ENCODE measurements around the gene DIAPH3.
"Not testable (repeated sequence)": the region's sequence is repeated elsewhere in the genome, so short reads cannot be mapped to it uniquely, and the experiment has no call there.

The DIAPH3 gene, protein sequence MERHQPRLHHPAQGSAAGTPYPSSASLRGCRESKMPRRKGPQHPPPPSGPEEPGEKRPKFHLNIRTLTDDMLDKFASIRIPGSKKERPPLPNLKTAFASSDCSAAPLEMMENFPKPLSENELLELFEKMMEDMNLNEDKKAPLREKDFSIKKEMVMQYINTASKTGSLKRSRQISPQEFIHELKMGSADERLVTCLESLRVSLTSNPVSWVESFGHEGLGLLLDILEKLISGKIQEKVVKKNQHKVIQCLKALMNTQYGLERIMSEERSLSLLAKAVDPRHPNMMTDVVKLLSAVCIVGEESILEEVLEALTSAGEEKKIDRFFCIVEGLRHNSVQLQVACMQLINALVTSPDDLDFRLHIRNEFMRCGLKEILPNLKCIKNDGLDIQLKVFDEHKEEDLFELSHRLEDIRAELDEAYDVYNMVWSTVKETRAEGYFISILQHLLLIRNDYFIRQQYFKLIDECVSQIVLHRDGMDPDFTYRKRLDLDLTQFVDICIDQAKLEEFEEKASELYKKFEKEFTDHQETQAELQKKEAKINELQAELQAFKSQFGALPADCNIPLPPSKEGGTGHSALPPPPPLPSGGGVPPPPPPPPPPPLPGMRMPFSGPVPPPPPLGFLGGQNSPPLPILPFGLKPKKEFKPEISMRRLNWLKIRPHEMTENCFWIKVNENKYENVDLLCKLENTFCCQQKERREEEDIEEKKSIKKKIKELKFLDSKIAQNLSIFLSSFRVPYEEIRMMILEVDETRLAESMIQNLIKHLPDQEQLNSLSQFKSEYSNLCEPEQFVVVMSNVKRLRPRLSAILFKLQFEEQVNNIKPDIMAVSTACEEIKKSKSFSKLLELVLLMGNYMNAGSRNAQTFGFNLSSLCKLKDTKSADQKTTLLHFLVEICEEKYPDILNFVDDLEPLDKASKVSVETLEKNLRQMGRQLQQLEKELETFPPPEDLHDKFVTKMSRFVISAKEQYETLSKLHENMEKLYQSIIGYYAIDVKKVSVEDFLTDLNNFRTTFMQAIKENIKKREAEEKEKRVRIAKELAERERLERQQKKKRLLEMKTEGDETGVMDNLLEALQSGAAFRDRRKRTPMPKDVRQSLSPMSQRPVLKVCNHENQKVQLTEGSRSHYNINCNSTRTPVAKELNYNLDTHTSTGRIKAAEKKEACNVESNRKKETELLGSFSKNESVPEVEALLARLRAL

DNA sequence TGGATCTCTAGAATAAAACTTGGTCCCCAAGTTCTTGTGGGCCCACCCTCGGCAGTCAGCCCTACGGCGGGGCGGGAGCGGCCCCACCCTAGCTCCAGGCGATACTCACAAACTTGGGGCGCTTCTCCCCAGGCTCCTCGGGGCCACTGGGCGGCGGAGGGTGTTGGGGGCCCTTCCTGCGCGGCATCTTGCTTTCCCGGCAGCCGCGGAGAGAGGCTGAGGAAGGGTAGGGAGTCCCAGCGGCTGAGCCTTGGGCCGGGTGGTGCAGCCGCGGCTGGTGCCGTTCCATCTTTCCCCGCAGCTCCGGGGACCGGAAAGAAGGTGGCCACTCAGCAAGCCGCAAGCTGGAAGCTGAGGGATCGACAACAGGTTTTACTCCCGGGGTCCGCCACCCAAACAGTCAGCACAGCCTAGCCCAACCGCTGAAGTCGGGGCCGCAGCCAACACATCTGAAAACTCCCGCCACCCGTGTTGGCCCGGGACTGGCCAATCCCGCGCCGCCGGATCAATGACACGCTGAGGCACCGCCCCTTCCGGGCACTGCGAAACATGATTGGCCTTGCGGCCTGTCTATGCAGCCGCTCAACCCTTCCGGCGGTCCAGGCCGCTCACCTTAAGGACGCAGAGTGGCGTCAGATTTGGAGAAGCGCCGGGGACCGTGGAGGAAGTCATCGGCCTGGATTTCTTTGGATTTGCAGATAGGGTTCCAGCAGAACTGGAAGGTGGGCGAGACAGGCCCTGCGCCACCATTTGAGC is at the start of gene DIAPH3:
Gene DIAPH3, minus strand, starts transcription at position 451 of the 756 bp plus-strand sequence. Its CDS starts 162 bp downstream, at position 289.
- peak; percentile 71 for DNase-seq

DNA sequence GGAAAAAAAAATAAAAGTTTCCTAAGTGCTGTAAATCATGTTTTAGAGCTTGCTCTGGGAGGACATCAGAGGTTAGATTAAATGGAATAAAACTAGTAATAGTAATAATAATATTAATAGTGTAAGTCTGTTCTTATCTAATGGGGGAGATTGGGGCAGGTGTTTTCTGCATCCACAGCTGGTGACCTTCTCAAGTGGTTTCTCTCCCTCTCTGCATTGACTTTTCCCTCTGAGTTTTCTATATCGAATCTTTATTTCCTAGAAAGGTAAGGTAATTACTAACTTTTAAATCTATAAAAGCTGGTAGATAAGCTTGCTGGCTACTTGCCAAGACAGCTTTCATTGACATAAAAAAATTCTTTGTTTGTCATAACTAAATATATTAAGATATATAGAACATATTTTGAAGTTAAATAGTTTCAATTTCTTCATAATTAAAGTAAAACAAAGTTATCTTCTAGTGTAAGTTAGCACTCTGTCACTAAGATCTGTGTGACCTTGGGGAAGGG is 49.6 kb upstream of the DIAPH3 start:
- no peak for DNase-seq

DNA sequence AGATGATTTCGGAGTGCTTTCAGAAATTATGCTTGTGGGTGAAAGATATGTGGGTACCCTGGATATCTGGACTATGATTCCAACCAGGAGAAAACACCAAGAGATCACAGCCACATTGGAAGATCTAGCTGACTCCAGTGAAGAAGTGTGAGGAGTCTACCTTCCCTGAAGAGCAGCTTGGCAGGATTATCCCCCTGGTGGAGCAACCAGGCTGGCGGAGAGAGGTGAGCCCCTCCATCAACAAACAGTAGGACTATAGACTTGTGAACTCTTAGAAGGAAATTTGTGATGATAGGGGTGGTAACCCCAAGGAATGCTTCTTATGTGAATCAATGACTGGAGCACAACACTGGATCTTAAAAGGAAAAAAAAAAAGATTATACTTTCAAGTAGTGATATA is 47.8 kb upstream of the DIAPH3 start:
- DNase-seq = no peak

DNA sequence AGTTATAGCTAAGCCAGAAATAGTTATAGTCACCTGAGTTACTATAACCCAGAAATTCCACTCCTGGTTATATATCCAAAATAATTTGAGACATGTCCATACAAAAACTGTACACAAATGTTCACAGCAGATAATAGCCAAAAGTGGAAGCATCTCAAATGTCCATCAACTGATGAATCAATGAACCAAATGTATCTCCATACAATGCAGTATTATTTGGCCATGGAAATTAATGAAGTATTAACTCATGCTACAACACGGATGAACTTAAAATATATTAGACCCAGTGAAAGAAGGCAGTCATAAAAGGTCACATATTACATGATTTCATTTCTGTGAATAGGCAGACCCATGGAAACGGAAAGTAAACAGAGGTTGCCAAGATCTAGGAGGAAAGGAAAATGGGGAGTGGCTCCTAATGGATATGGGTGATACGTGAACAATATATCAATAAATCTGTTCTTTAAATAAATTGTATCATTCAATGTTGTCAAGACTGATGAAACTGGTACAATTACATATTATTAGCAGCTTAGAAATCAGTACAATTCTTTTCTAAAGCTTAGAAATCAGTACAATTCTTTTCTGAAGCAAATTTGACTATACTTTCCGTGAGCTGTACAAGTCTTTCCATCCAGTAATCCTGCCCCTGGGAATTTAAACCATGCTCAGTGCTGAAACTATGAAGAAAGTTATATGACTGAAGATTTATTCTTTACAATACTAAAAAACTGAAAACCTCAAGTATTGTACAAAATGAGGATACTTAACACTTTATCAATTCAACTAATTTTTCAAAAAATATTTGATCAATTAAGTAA is 47.0 kb upstream of the DIAPH3 start:
- no peak for DNase-seq

DNA sequence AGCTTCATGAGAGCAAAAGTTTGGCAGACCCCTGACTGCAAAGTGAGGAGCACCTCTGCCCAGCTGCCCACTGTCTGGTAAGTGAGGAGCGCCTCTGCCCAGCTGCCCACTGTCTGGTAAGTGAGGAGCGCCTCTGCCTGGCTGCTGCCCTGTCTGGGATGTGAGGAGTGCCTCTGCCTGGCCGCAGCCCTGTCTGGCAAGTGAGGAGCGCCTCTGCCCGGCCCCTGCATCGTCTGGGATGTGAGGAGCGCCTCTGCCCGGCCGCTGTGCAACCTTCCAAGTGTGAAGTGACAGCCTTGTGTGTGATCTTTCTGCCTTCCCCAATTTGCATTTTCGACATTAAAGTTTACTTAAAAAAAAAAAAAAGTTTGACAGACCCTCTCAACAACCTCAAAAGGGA is 41.8 kb upstream of the DIAPH3 start:
- not testable (repeated sequence) for DNase-seq

DNA sequence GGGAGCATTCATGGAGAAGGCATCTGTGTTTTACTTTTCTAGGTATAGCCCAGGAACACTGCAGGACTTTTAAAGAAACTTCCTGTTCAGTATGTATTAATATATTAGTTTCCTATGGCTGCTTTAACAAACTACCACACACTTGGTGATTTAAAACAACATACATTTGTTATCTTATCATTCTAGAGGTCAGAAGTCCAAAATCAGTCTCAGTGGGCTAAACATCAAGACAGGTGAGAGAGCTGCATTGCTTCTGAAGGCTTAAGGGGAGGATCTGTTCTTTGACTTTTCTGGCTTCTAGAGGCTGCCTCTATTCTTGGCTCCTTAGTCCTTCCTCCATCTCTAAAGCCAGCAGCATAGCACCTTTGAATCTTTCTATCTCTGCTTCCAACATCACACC is 37.6 kb upstream of the DIAPH3 start:
- DNase-seq = no peak

DNA sequence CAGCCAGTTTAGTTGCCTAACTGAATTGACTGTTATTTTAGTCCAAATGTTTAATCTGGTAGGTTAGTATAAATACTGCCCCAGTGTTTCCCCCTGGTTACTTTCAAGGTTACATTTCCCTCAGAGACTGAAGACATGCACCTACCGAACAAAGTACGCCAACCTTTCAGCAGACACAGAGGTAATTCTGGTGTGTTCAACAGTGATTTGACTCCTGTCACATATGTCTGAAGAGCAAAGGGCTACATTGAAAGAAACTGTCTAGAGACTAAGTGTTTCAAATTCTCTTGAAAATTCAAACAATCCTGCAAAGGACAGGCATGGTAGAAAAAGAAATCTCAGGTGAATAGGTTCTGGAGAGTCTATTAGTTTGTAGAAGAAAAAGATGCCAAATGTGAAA is 32.2 kb upstream of the DIAPH3 start:
- DNase-seq = not testable (repeated sequence)

DNA sequence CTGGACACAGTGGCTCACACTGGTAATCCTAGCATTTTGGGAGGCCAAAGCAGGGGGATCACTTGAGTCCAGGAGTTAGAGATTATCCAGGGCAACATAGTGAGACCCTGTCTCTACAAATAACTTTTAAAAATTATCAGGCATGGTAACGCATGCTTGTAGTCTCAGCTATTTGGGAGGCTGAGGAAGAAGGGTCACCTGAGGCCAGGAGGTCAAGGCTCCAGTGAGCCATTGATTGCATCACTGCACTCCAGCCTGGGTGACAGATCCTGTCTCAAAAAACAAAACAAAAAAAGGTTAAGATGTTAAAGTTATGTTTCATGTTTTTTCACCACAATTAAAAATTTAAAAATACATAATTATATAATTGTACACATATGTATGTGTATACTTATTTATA is 19.2 kb upstream of the DIAPH3 start:
- DNase-seq = no peak

DNA sequence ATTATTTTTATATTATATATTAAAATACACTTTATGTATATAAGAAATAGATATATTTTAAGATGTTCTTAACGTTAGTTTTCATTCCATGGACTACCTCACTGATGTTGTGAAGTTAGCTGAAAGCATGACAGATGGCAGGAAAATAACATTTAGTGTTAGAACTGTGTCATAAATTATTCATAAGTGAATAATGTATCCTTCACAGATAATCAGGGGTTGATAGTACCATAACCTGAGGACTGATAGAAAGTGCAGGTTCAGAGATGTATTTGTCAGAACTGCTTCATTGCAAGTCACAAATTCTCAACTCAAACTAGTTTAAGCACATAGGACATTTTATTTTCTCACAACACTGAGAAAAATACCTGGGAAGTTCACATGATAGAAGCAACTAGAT is 14.6 kb upstream of the DIAPH3 start:
- no peak for DNase-seq

DNA sequence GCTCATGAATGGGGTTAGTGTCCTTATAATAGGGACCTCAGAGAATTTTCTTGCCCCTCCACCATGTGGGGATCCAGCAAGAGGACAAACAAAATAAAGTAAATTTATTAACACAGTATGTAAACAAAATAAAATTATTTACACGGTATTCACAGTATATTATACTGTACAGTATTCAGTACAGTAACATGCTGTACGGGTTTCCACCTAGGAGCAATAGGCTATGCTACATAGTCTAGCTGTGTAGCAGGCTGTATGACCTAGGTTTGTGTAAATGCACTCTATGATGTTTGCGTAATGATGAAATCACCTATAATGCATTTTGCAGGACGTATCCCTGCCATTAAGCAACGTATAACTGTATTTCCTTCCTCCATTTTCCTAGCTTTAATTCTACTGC is 11.8 kb upstream of the DIAPH3 start:
- no peak for DNase-seq

DNA sequence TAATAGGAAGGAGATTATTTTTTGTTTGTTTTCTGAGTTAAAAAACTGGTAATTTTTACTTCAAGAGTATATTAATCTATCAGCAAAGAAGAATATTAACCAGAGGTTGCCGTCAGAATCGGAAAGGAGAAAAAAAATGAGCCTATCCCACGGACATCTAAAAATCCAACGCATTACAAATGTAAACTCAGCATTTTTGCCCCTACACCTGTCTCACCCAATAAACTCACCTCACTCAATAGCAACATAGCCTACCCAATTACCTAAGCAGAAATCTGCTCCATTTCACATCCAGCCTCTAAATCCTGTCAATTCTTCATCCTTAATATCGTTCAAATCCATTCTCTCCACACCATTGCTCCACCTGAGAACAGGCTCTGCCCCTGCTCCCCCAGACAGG is 10.4 kb upstream of the DIAPH3 start:
- no peak for DNase-seq

DNA sequence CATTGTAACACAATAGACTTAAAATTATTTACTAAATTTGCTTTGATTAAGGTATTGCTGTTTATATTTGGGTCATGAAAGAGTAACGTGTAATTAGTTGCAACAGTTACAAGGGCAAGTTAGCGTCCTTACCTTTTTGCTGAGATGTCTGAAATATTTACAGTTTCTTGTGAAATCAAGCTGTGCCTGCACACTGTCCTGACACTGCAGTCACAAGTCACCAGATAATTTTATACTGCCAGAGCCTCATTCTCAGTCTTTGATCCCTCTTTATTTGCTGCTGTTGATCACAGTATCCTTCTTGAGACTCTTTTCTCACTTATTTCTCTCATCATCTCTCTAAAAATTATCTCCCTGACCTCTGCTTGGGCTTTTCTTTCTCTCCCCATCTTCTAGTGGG is 8.4 kb upstream of the DIAPH3 start:
- no peak for DNase-seq

DNA sequence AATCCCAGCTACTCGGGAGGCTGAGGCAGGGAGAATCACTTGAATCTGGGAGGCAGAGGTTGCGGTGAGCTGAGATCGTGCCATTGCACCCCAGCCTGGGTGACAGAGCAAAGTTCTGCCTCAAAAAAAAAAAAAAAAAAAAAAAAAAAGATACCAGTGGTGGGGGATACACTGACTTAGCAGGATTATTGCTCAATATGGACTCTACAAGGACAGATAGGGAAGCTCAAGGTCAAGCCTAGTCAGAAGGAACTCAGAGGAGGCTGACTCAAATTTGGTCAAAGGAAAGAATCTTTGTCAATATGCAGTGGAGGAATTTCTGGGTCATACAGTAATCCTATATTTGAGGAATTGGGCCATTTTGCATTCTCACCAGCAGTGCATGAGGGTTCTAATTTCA is 6.7 kb upstream of the DIAPH3 start:
- DNase-seq = no peak

DNA sequence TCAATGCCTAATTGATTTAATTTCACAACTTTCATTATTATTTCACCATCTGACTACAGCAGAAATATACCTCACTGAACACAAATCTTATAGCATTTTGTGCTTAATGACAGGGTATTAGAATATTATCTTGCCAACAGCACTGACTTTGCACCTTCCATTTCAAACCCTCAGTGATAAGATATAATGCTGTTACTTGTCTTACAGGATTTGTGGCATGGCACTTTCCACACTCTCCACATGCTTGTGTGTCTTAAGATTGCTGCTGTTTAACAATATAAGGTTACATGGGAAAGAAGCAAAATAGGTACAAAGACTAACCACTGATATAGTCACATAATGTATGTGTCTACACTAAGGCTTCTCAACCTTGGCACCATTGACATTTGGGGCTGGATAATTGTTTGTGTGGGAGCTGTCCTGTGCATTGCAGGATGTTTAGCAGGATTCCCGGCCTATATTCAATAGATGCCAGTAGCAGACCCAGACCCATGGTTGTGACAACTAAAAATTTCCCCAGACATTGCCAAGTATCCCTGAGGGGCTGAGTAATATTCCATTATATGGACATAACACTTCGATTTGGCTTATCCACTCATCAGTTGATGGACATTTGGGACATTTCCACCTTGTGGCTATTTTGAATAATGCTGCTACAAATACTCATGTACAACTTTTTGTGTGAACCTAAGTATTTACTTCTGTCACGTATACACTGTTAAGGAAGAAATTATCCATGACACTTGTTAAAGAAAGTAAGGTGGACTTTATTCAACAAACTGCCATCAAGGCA is 5.7 kb upstream of the DIAPH3 start:
- no peak for DNase-seq

DNA sequence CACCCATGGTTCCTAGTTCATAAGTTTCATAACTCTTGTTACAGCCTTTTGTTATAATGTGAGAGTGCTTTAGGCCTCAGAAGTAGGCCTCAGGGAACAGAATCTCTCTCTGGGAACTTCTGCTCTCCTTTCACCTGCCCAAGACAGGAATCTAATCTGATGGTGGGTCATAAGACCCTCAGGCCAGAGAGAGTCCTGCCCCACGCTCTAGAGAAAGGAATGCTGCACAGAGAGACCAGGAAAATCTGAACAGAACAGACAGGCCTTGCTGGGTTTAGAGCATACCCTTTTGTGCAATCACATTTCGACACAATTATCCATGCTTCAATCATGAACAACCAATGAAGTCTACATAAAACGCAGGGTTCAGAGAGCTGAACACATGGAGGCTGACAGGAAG is 3.4 kb upstream of the DIAPH3 start:
- no peak for DNase-seq

DNA sequence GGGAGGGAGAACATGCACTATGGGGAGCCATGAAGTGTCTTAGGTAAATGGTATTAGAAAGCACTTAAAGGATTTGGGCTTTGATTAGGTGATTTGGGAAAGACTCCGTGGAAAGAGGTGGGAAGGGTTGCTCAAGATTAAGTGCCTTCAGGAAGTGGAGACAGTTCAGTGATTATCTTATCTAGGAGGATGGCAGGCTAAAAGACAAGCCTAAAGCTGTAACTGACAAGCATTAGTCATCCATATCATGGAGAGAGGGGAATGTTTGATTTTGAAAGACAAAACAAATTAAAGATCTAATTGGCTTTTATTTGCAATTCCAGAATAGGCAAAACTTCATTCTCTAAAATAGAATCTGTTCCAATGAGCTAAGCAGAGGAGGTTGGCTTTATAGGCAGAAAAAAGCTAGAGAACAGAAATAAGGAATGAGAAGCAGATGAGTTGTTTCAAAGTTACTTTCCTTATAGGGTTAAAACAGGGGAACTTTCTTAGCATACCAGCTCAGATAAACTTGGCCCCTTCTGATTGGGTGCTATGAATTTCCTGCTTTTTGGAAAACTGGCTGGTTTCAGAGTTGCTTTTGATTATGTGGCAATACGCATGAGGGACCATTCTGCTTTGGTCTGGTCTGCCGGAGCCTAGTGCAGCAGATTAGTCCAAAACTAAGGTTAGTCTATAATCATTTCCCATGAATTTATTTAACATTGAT is 1.8 kb upstream of the DIAPH3 start:
- DNase-seq = no peak

DNA sequence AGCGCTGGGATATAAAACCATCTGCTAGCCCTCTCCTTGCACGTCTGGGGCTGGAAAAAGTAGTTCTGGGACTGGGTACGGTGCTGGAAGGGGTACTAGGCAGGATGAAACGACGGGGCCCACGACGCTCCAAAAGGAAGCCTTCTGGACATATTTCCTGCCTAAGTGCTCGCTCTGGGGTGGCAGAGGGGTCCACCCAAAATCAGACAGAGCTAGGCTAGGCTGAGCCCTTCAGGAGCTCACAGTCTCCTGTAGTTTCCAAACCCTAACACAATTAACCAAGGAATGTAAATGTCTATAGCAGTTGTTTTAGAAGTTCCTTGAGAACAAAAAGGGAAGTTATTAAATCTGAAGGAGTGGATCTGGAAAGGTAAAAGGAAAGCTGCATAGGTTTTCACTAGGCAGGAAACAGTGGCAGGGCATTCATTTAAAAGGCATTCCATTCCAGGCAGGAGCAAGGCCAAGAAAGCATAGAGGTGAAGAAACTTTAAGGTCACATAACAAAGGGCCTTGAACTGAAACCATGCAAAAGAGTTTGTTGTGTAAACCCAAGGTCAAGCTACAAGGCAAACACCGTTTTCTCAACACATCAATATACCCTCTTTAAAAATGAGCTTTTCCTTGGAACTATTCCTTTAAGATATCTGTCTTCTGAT is 634 bp upstream of the DIAPH3 start:
- DNase-seq = no peak

DNA sequence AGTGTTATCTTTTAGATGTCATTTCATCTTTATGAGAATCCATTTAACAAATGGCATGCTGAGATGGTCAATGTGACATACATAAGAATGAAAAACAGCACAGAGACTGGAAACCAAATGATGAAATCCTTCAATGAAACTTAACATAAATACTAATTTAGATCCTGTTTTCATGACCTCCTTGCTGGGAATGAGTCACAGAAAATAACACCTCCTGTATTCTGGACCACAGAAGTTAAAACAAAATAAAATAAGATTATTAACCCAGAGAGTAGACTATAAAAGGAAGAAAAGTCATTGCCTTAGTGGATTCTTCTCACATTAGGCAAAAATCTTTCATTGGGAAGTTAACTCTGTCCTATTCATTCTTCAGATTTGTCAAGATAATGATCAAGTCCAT is 1.6 kb downstream of the DIAPH3 start:
- DNase-seq = no peak

DNA sequence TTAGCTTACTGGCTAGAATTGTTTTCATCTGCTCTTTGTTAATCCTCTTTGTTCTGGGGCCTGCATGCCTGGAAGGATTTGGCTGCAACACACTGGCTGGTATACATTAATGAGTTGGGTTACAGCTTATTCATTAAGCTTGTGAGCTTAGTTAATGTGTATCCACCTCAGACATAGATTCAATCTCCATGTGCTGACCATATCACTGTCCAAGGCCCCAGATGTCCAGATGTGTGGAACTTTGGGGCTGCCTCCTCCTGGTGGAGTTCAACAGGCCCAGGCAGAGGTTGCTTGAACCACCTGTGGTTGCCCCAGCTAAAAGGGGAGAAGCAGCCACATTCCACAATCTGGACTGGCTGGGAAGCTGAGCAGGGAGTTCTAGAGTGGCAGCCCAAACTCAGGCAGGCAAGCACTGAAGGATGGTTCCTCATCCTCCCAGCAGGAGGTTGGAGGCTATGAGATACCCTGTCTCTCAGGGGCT is 5.4 kb downstream of the DIAPH3 start:
- DNase-seq = no peak

All from NCI-H446 treated with DMSO at 0.1 percent for 48 hours (cell line).